H9 (cell line): Measurements from ENCODE around the gene KLK13. TPM values are rescaled to one million over a fixed set of nuclear protein-coding genes. Genes with fewer than 3 reads are reported as not detected.

Experiments
- DNase-seq: peaks from one replicate; pipeline ENCODE4 v3.0.0-alpha.2; 2017
- H2AFZ ChIP-seq: one replicate; pipeline ENCODE4 v1.6.1; 2013; ENCODE audit warnings: mild to moderate bottlenecking, low read length, control low read depth, moderate library complexity
- H2AK5ac ChIP-seq: 2 replicates; pipeline ENCODE4 v1.6.1; 2013; ENCODE audit warnings: low read length, control low read depth, mixed read lengths; ENCODE audit not compliant: insufficient read length
- H2BK120ac ChIP-seq: one replicate; pipeline ENCODE4 v1.6.1; 2013; ENCODE audit warnings: low read depth, mild to moderate bottlenecking, low read length, control low read depth, inconsistent platforms; ENCODE audit not compliant: poor library complexity, severe bottlenecking
- H2BK12ac ChIP-seq: 2 replicates; pipeline ENCODE4 v1.6.1; 2013; ENCODE audit warnings: low read length, control low read depth, mixed read lengths, low read depth; ENCODE audit not compliant: insufficient read length
- H2BK15ac ChIP-seq: 2 replicates; pipeline ENCODE4 v1.6.1; 2013; ENCODE audit warnings: low read depth, low read length, control low read depth
- H2BK20ac ChIP-seq: one replicate; pipeline ENCODE4 v1.6.1; 2013; ENCODE audit warnings: low read depth, mild to moderate bottlenecking, low read length, control low read depth, inconsistent platforms; ENCODE audit not compliant: poor library complexity, severe bottlenecking
- H2BK5ac ChIP-seq: 2 replicates; pipeline ENCODE4 v1.6.1; 2013; ENCODE audit warnings: low read length, control low read depth, mixed read lengths; ENCODE audit not compliant: insufficient read length
- H3K14ac ChIP-seq: 2 replicates; pipeline ENCODE4 v1.6.1; 2013; ENCODE audit warnings: low read length, control low read depth; ENCODE audit not compliant: insufficient read depth
- H3K18ac ChIP-seq: 2 replicates; pipeline ENCODE4 v1.6.1; 2013; ENCODE audit warnings: low read depth, mild to moderate bottlenecking, mixed read lengths, low read length, control low read depth; ENCODE audit not compliant: insufficient read length
- H3K23ac ChIP-seq: 2 replicates; pipeline ENCODE4 v1.6.1; 2013; ENCODE audit warnings: low read length, control low read depth, mixed read lengths, low read depth; ENCODE audit not compliant: insufficient read length
- H3K23me2 ChIP-seq: 2 replicates; pipeline ENCODE4 v1.6.1; 2013; ENCODE audit warnings: low read depth, mild to moderate bottlenecking, mixed read lengths, low read length, control low read depth; ENCODE audit not compliant: insufficient read length, poor library complexity, severe bottlenecking
- H3K27ac ChIP-seq: 2 replicates; pipeline ENCODE4 v1.5.1; 2013; ENCODE audit warnings: low read length, control low read depth, mixed read lengths, low read depth; ENCODE audit not compliant: insufficient read length
- H3K27me3 ChIP-seq: 2 replicates; pipeline ENCODE4 v1.6.1; 2013; ENCODE audit warnings: low read length, control low read depth, inconsistent platforms; ENCODE audit not compliant: insufficient read depth
- H3K4ac ChIP-seq: 2 replicates; pipeline ENCODE4 v1.6.1; 2013; ENCODE audit warnings: low read depth, mild to moderate bottlenecking, control low read depth, inconsistent platforms, low read length, moderate library complexity
- H3K4me1 ChIP-seq: 2 replicates; pipeline ENCODE4 v1.6.1; 2013; ENCODE audit warnings: low read length, control low read depth, inconsistent platforms; ENCODE audit not compliant: insufficient read depth
- H3K4me2 ChIP-seq: 2 replicates; pipeline ENCODE4 v1.6.1; 2013; ENCODE audit warnings: low read length, control low read depth, mixed read lengths; ENCODE audit not compliant: insufficient read length, insufficient read depth
- H3K56ac ChIP-seq: 2 replicates; pipeline ENCODE4 v1.6.1; 2013; ENCODE audit warnings: low read depth, mild to moderate bottlenecking, mixed read lengths, low read length, control low read depth; ENCODE audit not compliant: insufficient read length
- H3K79me1 ChIP-seq: 2 replicates; pipeline ENCODE4 v1.6.1; 2013; ENCODE audit warnings: low read depth, mild to moderate bottlenecking, moderate library complexity, low read length, control low read depth, inconsistent platforms; ENCODE audit not compliant: insufficient read depth, poor library complexity, severe bottlenecking
- H3K79me2 ChIP-seq: 2 replicates; pipeline ENCODE4 v1.6.1; 2013; ENCODE audit warnings: low read length, control low read depth, inconsistent platforms; ENCODE audit not compliant: insufficient read depth
- H3K9ac ChIP-seq: 2 replicates; pipeline ENCODE4 v1.6.1; 2013; ENCODE audit warnings: low read length, control low read depth, mixed read lengths; ENCODE audit not compliant: insufficient read length; ENCODE audit errors: extremely low read depth
- H3K9me3 ChIP-seq: one replicate; pipeline ENCODE4 v1.6.1; 2013; ENCODE audit warnings: low read depth, low read length, inconsistent platforms; ENCODE audit not compliant: control insufficient read depth
- H3T11ph ChIP-seq: one replicate; pipeline ENCODE4 v1.6.1; 2013; ENCODE audit warnings: mild to moderate bottlenecking, low read length, control low read depth, inconsistent platforms
- H4K20me1 ChIP-seq: one replicate; pipeline ENCODE4 v1.6.1; 2013; ENCODE audit not compliant: control insufficient read depth, insufficient read length, insufficient read depth
- H4K5ac ChIP-seq: 2 replicates; pipeline ENCODE4 v1.6.1; 2013; ENCODE audit warnings: low read depth, mild to moderate bottlenecking, mixed read lengths, low read length, control low read depth; ENCODE audit not compliant: insufficient read length
- H4K8ac ChIP-seq: replicated peaks from 2 replicates; pipeline ENCODE4 v1.6.1; 2013; ENCODE audit warnings: low read length, control low read depth, mixed read lengths, low read depth; ENCODE audit not compliant: insufficient read length
- H4K91ac ChIP-seq: 2 replicates; pipeline ENCODE4 v1.6.1; 2013; ENCODE audit warnings: low read depth, mild to moderate bottlenecking, moderate library complexity, mixed read lengths, low read length, control low read depth; ENCODE audit not compliant: insufficient read length
- H3K27ac Mint-ChIP-seq, 3 experiments: 2 replicates in 2 of 3; 3 replicates in 1 of 3; pipeline ENCODE4 v1.8.0; 2020 to 2021; ENCODE audit warnings: mixed read lengths in 3 of 3, mild to moderate bottlenecking in 1 of 3, moderate library complexity in 1 of 3
- H3K27me3 Mint-ChIP-seq: 2 replicates; pipeline ENCODE4 v1.8.0; 2021; ENCODE audit warnings: low read depth, mild to moderate bottlenecking, moderate library complexity, mixed read lengths
- H3K36me3 Mint-ChIP-seq, 3 experiments: 2 replicates in 2 of 3; 3 replicates in 1 of 3; pipeline ENCODE4 v1.8.0; 2020 to 2021; ENCODE audit warnings: low read depth in 3 of 3, mixed read lengths in 3 of 3; ENCODE audit not compliant: insufficient read depth in 1 of 3
- H3K4me1 Mint-ChIP-seq, 2 experiments: 2 replicates each; pipeline ENCODE4 v1.8.0; 2020; ENCODE audit warnings: mixed read lengths in 2 of 2
- H3K4me3 Mint-ChIP-seq, 2 experiments: 2 replicates in 1 of 2; 3 replicates in 1 of 2; pipeline ENCODE4 v1.8.0; 2020 to 2021; ENCODE audit warnings: mild to moderate bottlenecking in 2 of 2, mixed read lengths in 2 of 2, moderate library complexity in 1 of 2
- H3K9me3 Mint-ChIP-seq, 2 experiments: 2 replicates in 1 of 2; 3 replicates in 1 of 2; pipeline ENCODE4 v1.8.0; 2020; ENCODE audit warnings: mild to moderate bottlenecking in 2 of 2, mixed read lengths in 2 of 2, moderate library complexity in 1 of 2
- WGBS: extraction: QIAGEN DNeasy Blood & Tissue Kit; methylation state at CpG from one replicate; pipeline ENCODE4 v1.1.7; 2013; ENCODE audit warnings: missing lambda C conversion rate, low lambda C conversion rate, mixed read lengths; ENCODE audit not compliant: insufficient read length; ENCODE audit errors: extremely low coverage; 5-methylcytosine and 5-hydroxymethylcytosine counted together
- total RNA-seq: library from RNA; stranded (reverse); gene quantifications from 2 replicates; pipeline ENCODE4 v1.2.1, GENCODE V29; 2021
- TF ChIP-seq, protein P1 (sequence below): fragments of 200-600 bp; sonication (generic); conservative IDR thresholded peaks from 3 replicates; pipeline ENCODE4 v1.8.0; 2021; ENCODE audit warnings: antibody characterized with exemption, mild to moderate bottlenecking

Gene KLK13
- total RNA-seq, 1 experiment from 2014 or later = 4.2 TPM

GRCh38 chr19:51030631-51031030 is 34.3 kb downstream of the KLK13 start:
- Histone ChIP-seq H3K56ac (no peak overlapping the region), H2BK15ac (no peak overlapping the region), H3K23ac (no peak overlapping the region), H3K9ac (no peak overlapping the region), H2BK12ac (no peak overlapping the region), H2BK5ac (no peak overlapping the region), H3K4ac (no peak overlapping the region), H3K27me3 (no peaks in the 10 kb centered on the region), H3T11ph (no peak overlapping the region), H3K14ac (no peak overlapping the region; the same call in 1 of the 2 replicates), H4K20me1 (no peaks in the 10 kb centered on the region), H3K79me1 (no peaks in the 10 kb centered on the region), H3K9me3 (no peaks in the 10 kb centered on the region), H3K23me2 (no peaks in the 10 kb centered on the region), H4K91ac (no peak overlapping the region), H4K8ac (no peak overlapping the region), H3K27ac (no peak overlapping the region), H3K4me2 (no peak overlapping the region), H2BK20ac (no peak overlapping the region), H4K5ac (no peak overlapping the region), H3K79me2 (no peaks in the 10 kb centered on the region), H3K4me1 (no peaks in the 10 kb centered on the region), H2AK5ac (no peak overlapping the region), H2AFZ (no peak overlapping the region), H2BK120ac (no peak overlapping the region), H3K18ac (no peak overlapping the region)
- DNase-seq = no peak
- no peaks in the 10 kb centered on the region for H3K36me3 Mint-ChIP-seq
- H3K4me1 Mint-ChIP-seq = peaks cover 23 to 40% of the 10 kb centered on the region in 2 experiments
- TF ChIP-seq, protein P1, sequence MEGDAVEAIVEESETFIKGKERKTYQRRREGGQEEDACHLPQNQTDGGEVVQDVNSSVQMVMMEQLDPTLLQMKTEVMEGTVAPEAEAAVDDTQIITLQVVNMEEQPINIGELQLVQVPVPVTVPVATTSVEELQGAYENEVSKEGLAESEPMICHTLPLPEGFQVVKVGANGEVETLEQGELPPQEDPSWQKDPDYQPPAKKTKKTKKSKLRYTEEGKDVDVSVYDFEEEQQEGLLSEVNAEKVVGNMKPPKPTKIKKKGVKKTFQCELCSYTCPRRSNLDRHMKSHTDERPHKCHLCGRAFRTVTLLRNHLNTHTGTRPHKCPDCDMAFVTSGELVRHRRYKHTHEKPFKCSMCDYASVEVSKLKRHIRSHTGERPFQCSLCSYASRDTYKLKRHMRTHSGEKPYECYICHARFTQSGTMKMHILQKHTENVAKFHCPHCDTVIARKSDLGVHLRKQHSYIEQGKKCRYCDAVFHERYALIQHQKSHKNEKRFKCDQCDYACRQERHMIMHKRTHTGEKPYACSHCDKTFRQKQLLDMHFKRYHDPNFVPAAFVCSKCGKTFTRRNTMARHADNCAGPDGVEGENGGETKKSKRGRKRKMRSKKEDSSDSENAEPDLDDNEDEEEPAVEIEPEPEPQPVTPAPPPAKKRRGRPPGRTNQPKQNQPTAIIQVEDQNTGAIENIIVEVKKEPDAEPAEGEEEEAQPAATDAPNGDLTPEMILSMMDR = no peak
- no peak overlapping the region for H3K4me3 Mint-ChIP-seq
- no peaks in the 10 kb centered on the region; a peak in 1 of 5 replicates for H3K9me3 Mint-ChIP-seq
- WGBS = no CpG with 5 or more reads among the region's 13 CpGs
- no peak overlapping the region for H3K27ac Mint-ChIP-seq
- H3K27me3 Mint-ChIP-seq = peaks cover 16% of the 10 kb centered on the region
